Progenitor cell of endocrine pancreas (in vitro differentiated cells): ENCODE results near the gene FCN3. TPM values are rescaled to one million over a fixed set of nuclear protein-coding genes. Genes with fewer than 3 reads are reported as not detected.

Source experiments
- DNase-seq: peaks from one replicate; pipeline ENCODE4 v3.0.0; 2021; ENCODE audit warnings: low spot score; ENCODE audit not compliant: unreplicated experiment
- H3K27ac Mint-ChIP-seq: 2 replicates; pipeline ENCODE4 v1.8.0; 2021; ENCODE audit warnings: mild to moderate bottlenecking, moderate library complexity, mixed read lengths
- H3K27me3 Mint-ChIP-seq: 2 replicates; pipeline ENCODE4 v1.8.0; 2021; ENCODE audit warnings: mixed read lengths
- H3K36me3 Mint-ChIP-seq: 2 replicates; pipeline ENCODE4 v1.8.0; 2022; ENCODE audit warnings: mixed read lengths; ENCODE audit not compliant: insufficient read depth
- H3K4me1 Mint-ChIP-seq: 2 replicates; pipeline ENCODE4 v1.8.0; 2021; ENCODE audit warnings: low read depth, mixed read lengths
- H3K4me3 Mint-ChIP-seq: 2 replicates; pipeline ENCODE4 v1.8.0; 2021; ENCODE audit warnings: low read depth, mild to moderate bottlenecking, moderate library complexity, mixed read lengths
- H3K9me3 Mint-ChIP-seq: 2 replicates; pipeline ENCODE4 v1.8.0; 2021; ENCODE audit warnings: low read depth, mixed read lengths
- CTCF ChIP-seq: fragments of 200-600 bp; sonication (generic); IDR thresholded peaks from one replicate; pipeline ENCODE4 v1.5.0; 2021; ENCODE audit warnings: antibody characterized with exemption, mild to moderate bottlenecking; ENCODE audit not compliant: unreplicated experiment
- total RNA-seq: library from RNA; stranded (reverse); gene quantifications from 2 replicates; pipeline ENCODE4 v1.2.1, GENCODE V29; 2021

FCN3 gene
- total RNA-seq, 1 donor from 2014 or later = not detected

- no peak overlapping the region for H3K27ac Mint-ChIP-seq
- peaks cover 4% of the 10 kb centered on the region for H3K4me1 Mint-ChIP-seq
- no peaks in the 10 kb centered on the region for H3K36me3 Mint-ChIP-seq
- H3K9me3 Mint-ChIP-seq = no peaks in the 10 kb centered on the region
- no peak for TF ChIP-seq CTCF
- no peak for DNase-seq
- H3K27me3 Mint-ChIP-seq = peaks cover 53% of the 10 kb centered on the region
- H3K4me3 Mint-ChIP-seq = no peak overlapping the region
Measured at GRCh38 chr1:27355683-27356082, 18.9 kb downstream of the FCN3 start.

- Mint-ChIP-seq H3K4me3 (no peak overlapping the region), H3K36me3 (no peaks in the 10 kb centered on the region), H3K4me1 (no peaks in the 10 kb centered on the region)
Measured at GRCh38 chr1:27353629-27354028, 21.0 kb downstream of the FCN3 start.

GRCh38 chr1:27353166-27353565, 21.5 kb downstream of the FCN3 start:
- Mint-ChIP-seq H3K27ac (no peak overlapping the region), H3K4me1 (no peaks in the 10 kb centered on the region), H3K4me3 (no peak overlapping the region), H3K27me3 (peaks cover 41% of the 10 kb centered on the region), H3K9me3 (no peaks in the 10 kb centered on the region), H3K36me3 (no peaks in the 10 kb centered on the region)
- DNase-seq = no peak
- no peak for TF ChIP-seq CTCF

More at GRCh38 chr1:27353629-27354028, 21.0 kb downstream of the FCN3 start:
- Mint-ChIP-seq H3K9me3 (no peaks in the 10 kb centered on the region), H3K27ac (no peak overlapping the region), H3K27me3 (peaks cover 46% of the 10 kb centered on the region)
- TF ChIP-seq CTCF = no peak
- no peak for DNase-seq

- H3K4me3 Mint-ChIP-seq = peak overlapping the region; percentile 62
- no peak for DNase-seq
- H3K36me3 Mint-ChIP-seq = no peaks in the 10 kb centered on the region
Measured at GRCh38 chr1:27351541-27352107, 23.0 kb downstream of the FCN3 start.

More at GRCh38 chr1:27351541-27352107, 23.0 kb downstream of the FCN3 start:
- Mint-ChIP-seq H3K27ac (no peak overlapping the region), H3K4me1 (no peaks in the 10 kb centered on the region), H3K9me3 (no peaks in the 10 kb centered on the region), H3K27me3 (peaks cover 43% of the 10 kb centered on the region)
- no peak for TF ChIP-seq CTCF
